NCI-H2081 treated with DMSO at 0.1 percent for 48 hours (cell line): ENCODE data around the gene PTTG1IP.

Experiments
- DNase-seq: peaks from one replicate; lab custom pipeline; 2025; lab: John Stamatoyannopoulos, UW

Gene PTTG1IP

GRCh38 chr21:44800103-44800502 lies 73.4 kb downstream of the PTTG1IP start:
- no peak for DNase-seq

DNA sequence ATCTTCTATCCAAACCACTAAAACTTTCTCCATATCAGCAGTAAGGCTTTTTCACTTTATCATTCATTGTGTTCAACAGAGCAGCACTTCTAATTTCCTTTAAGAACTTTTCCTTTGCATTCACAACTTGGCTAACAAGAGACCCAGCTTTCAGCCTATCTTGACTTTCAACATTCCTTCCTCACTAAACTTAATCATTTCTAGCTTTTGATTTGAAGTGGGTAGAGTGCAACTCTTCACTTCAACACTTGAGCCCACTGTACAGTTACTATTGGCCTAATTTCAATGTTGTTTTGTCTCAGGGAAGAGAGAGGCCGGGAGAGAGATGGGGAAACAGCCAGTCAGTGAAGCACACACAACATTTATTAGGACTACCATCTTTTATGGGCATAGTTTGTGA lies 73.8 kb downstream of the PTTG1IP start:
- no peak for DNase-seq
